Measurements from ENCODE around the gene MMP24OS.

DNA sequence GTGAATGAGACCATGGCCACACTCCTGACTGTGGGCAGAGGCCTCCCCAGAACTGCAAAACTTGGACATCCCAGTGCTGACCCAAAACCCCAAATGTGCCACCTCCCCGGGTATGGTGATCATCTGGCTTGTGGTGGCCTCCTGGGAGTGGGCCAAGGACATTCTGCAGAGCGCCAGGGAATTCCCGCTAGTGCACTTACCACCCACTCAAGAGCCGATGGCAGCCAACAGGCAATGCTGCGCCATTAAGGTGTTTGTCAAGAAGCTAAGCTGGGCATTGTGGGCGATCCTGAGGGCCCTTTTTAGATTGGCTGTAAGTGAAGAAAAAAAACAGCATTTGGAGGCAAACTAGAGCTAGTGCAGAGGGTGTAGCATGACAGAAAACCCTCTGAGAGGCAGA is 42.0 kb downstream of the MMP24OS start:
- no peak for TF ChIP-seq POLR2A (IDR thresholded peaks at IDR 0.05)
- TF ChIP-seq, protein P1, sequence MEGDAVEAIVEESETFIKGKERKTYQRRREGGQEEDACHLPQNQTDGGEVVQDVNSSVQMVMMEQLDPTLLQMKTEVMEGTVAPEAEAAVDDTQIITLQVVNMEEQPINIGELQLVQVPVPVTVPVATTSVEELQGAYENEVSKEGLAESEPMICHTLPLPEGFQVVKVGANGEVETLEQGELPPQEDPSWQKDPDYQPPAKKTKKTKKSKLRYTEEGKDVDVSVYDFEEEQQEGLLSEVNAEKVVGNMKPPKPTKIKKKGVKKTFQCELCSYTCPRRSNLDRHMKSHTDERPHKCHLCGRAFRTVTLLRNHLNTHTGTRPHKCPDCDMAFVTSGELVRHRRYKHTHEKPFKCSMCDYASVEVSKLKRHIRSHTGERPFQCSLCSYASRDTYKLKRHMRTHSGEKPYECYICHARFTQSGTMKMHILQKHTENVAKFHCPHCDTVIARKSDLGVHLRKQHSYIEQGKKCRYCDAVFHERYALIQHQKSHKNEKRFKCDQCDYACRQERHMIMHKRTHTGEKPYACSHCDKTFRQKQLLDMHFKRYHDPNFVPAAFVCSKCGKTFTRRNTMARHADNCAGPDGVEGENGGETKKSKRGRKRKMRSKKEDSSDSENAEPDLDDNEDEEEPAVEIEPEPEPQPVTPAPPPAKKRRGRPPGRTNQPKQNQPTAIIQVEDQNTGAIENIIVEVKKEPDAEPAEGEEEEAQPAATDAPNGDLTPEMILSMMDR (IDR thresholded peaks at IDR 0.05) = no peak
